ENCODE data around the gene NIN. TPM values are rescaled to one million over a fixed set of nuclear protein-coding genes. Genes with fewer than 3 reads are reported as not detected.

NIN gene, protein sequence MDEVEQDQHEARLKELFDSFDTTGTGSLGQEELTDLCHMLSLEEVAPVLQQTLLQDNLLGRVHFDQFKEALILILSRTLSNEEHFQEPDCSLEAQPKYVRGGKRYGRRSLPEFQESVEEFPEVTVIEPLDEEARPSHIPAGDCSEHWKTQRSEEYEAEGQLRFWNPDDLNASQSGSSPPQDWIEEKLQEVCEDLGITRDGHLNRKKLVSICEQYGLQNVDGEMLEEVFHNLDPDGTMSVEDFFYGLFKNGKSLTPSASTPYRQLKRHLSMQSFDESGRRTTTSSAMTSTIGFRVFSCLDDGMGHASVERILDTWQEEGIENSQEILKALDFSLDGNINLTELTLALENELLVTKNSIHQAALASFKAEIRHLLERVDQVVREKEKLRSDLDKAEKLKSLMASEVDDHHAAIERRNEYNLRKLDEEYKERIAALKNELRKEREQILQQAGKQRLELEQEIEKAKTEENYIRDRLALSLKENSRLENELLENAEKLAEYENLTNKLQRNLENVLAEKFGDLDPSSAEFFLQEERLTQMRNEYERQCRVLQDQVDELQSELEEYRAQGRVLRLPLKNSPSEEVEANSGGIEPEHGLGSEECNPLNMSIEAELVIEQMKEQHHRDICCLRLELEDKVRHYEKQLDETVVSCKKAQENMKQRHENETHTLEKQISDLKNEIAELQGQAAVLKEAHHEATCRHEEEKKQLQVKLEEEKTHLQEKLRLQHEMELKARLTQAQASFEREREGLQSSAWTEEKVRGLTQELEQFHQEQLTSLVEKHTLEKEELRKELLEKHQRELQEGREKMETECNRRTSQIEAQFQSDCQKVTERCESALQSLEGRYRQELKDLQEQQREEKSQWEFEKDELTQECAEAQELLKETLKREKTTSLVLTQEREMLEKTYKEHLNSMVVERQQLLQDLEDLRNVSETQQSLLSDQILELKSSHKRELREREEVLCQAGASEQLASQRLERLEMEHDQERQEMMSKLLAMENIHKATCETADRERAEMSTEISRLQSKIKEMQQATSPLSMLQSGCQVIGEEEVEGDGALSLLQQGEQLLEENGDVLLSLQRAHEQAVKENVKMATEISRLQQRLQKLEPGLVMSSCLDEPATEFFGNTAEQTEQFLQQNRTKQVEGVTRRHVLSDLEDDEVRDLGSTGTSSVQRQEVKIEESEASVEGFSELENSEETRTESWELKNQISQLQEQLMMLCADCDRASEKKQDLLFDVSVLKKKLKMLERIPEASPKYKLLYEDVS (N-terminal part only)
- total RNA-seq: 10 to 100 TPM; 20.5 to 36.3 (median 27.9) TPM
- long read RNA-seq, donor 1, full-length matches to known transcripts: 2 of 19 reads
- long read RNA-seq, donor 1, partial matches to known transcripts: 12 of 19 reads
- long read RNA-seq, donor 1, other reads (novel, unspliced or antisense): 5 of 19 reads
- long read RNA-seq, donor 2, partial matches to known transcripts: 0 of 3 reads
- long read RNA-seq, donor 2, other reads (novel, unspliced or antisense): 3 of 3 reads

DNA sequence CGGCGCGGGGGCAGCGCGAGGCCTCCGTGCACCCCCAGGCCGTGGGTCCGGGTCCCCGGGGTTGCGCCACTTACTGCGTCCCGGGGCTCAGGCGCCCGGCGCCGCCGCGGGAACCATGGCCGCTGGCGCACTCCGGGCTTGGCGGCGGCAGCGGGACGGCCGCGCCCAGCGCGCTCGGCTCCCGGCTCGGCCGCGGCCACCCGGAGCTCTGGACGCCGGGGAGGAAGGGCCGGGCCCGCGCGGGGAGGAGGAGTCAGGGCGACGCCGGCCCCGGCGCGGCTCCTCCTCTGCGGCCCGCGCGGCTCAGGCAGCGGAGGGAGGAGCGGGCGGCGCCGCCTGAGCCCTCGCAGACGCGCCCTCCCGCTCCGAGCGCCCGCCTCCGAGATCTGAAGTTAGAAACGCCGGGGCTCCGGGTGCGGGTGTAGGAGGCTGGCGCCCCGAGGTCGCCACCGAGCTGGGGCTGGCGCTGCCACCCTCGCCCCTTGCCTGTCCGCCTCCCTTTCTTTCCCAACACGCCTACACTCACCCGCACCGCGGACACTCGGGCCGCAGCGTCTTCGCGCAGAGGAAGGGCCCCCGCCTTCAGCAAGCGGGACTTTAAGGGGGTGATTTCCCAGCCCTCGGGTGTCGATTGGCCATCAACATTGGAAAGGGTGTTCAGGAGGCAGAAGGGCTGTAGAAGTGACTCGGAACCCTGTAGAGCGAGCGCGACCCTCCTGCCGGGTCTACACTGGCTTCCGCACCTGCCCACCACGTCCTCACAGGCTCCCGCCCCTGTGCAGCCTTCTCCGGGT is at the start of gene NIN:
NIN (minus strand) TSS at position 231 of the 794 bp plus-strand sequence. CDS start 9,106 bp downstream, outside the sequence.
- DNase-seq: peak; percentile 79 to 86 (median 86)
- H3K36me3 ChIP-seq (ENCODE audit: low read depth): no peaks in the 10 kb centered on the region
- TF ChIP-seq, protein P1, sequence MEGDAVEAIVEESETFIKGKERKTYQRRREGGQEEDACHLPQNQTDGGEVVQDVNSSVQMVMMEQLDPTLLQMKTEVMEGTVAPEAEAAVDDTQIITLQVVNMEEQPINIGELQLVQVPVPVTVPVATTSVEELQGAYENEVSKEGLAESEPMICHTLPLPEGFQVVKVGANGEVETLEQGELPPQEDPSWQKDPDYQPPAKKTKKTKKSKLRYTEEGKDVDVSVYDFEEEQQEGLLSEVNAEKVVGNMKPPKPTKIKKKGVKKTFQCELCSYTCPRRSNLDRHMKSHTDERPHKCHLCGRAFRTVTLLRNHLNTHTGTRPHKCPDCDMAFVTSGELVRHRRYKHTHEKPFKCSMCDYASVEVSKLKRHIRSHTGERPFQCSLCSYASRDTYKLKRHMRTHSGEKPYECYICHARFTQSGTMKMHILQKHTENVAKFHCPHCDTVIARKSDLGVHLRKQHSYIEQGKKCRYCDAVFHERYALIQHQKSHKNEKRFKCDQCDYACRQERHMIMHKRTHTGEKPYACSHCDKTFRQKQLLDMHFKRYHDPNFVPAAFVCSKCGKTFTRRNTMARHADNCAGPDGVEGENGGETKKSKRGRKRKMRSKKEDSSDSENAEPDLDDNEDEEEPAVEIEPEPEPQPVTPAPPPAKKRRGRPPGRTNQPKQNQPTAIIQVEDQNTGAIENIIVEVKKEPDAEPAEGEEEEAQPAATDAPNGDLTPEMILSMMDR (IDR thresholded peaks at IDR 0.05): no peak
- peak within 1 kb of the TSS; percentile 85 for H3K4me3 ChIP-seq
- intact Hi-C loops (cut with DNase I, micrococcal nuclease): no loop called here
- peak; percentile 96 for ATAC-seq
- no peaks in the 10 kb centered on the region for H3K9me3 ChIP-seq
- peaks cover 20% of the 10 kb centered on the region for H3K4me1 ChIP-seq (ENCODE audit: low read depth)

DNA sequence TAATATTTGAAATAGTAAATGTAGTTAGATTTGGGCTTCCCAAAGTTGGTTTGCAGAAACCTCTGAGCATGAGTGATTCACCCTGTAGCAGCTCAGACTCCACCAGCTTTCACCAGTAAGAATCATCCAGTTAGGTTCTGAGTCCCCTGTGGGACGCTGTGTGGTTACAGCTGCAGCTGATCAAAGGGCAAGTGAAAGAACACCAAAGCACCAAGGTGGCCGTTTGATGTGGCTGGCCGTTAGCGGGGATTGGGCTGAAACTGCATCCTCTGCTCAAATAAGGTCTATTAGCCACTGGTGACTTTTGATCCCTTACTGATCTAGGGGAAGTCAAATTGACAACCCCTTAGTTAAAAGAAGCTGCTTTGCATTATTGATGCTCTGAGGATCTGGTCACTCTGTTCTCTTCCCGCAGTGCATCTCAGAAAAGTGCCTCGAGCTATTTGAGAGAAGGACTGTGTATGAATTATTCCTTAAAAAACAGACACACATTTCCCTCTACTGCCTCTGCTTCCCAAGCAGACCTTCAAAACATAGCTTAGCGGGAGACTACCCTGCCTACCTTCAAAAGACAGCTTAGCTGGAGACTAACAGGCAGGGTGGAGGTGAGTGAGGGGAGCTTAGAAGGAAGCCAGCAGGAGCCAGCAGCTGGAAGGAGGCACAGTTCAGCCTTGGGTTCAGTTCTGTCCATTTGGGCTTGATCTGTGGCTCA is 44.6 kb upstream of the NIN start:
- no peak overlapping the region for H3K4me3 ChIP-seq
- ATAC-seq (peak; percentile 28), DNase-seq (no peak)
- TF ChIP-seq, protein P1 (IDR thresholded peaks at IDR 0.05): no peak
- peaks cover 4% of the 10 kb centered on the region for H3K4me1 ChIP-seq (ENCODE audit: low read depth)
- intact Hi-C loops (cut with DNase I, micrococcal nuclease): no loop called here
- no peaks in the 10 kb centered on the region for H3K9me3 ChIP-seq
- no peaks in the 10 kb centered on the region for H3K36me3 ChIP-seq (ENCODE audit: low read depth)

DNA sequence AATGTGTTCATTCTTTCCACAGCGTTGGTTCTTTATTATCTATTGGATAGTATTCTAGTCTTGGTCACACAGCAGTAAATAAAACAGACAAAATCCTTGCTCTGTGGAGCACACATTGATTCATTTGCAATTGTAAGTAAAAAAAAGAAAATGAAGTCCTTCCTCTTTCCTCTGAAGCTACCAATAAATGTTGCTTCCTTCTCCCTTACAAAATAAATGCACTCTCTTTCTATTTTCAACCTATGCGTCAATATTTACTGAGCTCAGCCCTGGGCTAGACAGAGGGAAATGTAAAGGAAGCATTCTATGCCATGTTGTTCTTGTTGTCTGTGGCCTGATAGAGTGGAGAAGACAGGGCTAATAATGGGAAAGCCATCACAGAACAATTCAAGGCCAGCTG is 43.8 kb upstream of the NIN start:
- Histone ChIP-seq H3K4me3 (no peak overlapping the region), H3K9me3 (no peaks in the 10 kb centered on the region), H3K36me3 (ENCODE audit: low read depth) (no peaks in the 10 kb centered on the region), H3K4me1 (ENCODE audit: low read depth) (peaks cover 4% of the 10 kb centered on the region)
- TF ChIP-seq, protein P1 (IDR thresholded peaks at IDR 0.05): no peak
- ATAC-seq: peak; percentile 48
- intact Hi-C loops (cut with DNase I, micrococcal nuclease): no loop called here
- DNase-seq: no peak

DNA sequence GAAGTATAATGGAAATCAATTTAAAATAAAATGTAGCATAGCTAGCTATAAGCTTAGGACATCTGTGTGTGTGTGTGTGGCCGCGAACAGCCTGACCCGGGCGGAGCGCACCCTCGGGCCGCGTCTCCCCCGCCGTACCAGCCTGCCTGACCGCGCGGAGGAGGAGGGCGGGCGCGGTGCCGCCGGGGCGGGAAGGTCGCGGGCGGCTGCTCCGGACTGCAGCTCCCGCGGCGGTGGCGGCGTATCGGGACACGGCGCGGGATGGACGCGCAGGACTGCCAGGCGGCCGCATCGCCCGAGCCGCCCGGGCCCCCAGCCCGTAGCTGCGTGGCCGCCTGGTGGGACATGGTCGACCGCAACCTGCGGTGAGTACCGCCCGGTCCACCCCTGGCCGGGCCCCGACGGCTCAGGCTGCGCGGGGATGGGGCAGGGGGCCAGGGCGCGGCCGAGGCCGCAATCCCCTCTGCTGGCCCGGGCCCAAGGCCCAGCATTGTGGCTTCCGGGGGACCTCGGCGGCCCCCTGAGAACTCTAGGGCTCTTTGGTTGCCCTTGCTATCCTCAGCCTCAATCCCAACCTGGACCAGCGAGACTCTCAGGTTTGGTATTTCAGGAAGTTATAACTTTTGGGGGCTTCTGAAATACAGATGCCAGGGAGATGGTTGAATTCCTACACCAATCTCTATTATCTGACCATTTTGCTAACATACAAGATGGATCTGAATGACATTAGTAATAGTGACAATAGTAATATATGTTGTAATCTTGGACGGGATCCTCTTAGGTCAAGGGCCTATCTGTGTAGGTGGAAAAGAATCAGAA is 41.2 kb upstream of the NIN start, which contains the start of gene ABHD12B:
ABHD12B (plus strand) TSS at position 140 of the 819 bp plus-strand sequence; CDS start at position 262, 122 bp downstream.
- Histone ChIP-seq H3K9me3 (no peaks in the 10 kb centered on the region), H3K36me3 (ENCODE audit: low read depth) (no peaks in the 10 kb centered on the region), H3K4me3 (no peak within 1 kb of the TSS), H3K4me1 (ENCODE audit: low read depth) (peaks cover 4% of the 10 kb centered on the region)
- intact Hi-C loops (cut with DNase I, micrococcal nuclease): no loop called here
- TF ChIP-seq, protein P1 (IDR thresholded peaks at IDR 0.05): no peak
- peak; percentile 49 for ATAC-seq
- peak in 1 of 3 donors; percentile 51 for DNase-seq
